K562 (cell line): ENCODE measurements around the gene BCL10. TPM values are rescaled to one million over a fixed set of nuclear protein-coding genes. Genes with fewer than 3 reads are reported as not detected.
A peak's percentile ranks its signal among the peaks of the same experiment; 100 is the strongest.

Experiments
- COPS2 ChIP-seq: fragments of 450-650 bp; conservative IDR thresholded peaks from 2 replicates; pipeline ENCODE4 v1.6.1; 2016; ENCODE audit warnings: mild to moderate bottlenecking, moderate library complexity
- CREBBP ChIP-seq: IDR thresholded peaks from one replicate; pipeline ENCODE4 v1.6.1; 2012; ENCODE audit warnings: low read depth, mild to moderate bottlenecking, control low read depth, inconsistent platforms, low read length
- DMBX1 ChIP-seq: fragments of 250-450 bp; sonication (Bioruptor Pico); IDR thresholded peaks from 2 replicates; pipeline ENCODE4 v1.8.0; 2022; ENCODE audit warnings: inconsistent platforms, mild to moderate bottlenecking, moderate library complexity, borderline replicate concordance
- EP400 ChIP-seq: fragments of 450-650 bp; IDR thresholded peaks from 2 replicates; pipeline ENCODE4 v1.6.1; 2017; ENCODE audit warnings: antibody characterized with exemption, mild to moderate bottlenecking, moderate library complexity
- KLF6 ChIP-seq: fragments of 250-450 bp; sonication (Bioruptor Pico); IDR thresholded peaks from 2 replicates; pipeline ENCODE4 v1.4.0; 2020; ENCODE audit warnings: mild to moderate bottlenecking, moderate library complexity, borderline replicate concordance
- MXD1 ChIP-seq: fragments of 250-450 bp; sonication (Bioruptor Pico); IDR thresholded peaks from 2 replicates; pipeline ENCODE4 v1.8.0; 2021; ENCODE audit warnings: borderline replicate concordance, mild to moderate bottlenecking, moderate library complexity; ENCODE audit not compliant: poor library complexity, severe bottlenecking
- NFE2 ChIP-seq: IDR thresholded peaks from 2 replicates; pipeline ENCODE4 v1.6.1; 2014; ENCODE audit warnings: antibody characterized with exemption, low read depth
- NFIC ChIP-seq: fragments of 450-650 bp; IDR thresholded peaks from 2 replicates; pipeline ENCODE4 v1.6.1; 2017; ENCODE audit warnings: mild to moderate bottlenecking, inconsistent platforms
- OTX1 ChIP-seq: fragments of 450-650 bp; formaldehyde crosslinking; IDR thresholded peaks from 2 replicates; pipeline ENCODE4 v1.4.0; 2022; ENCODE audit warnings: mild to moderate bottlenecking
- POLR2AphosphoS5 ChIP-seq: IDR thresholded peaks from 2 replicates; pipeline ENCODE4 v1.6.1; 2011; ENCODE audit warnings: mild to moderate bottlenecking, low read depth, low read length, moderate library complexity; ENCODE audit not compliant: control insufficient read depth, insufficient read depth
- RBM15 ChIP-seq: fragments of 200-400 bp; formaldehyde crosslinking; IDR thresholded peaks from 2 replicates; pipeline ENCODE4 v1.6.1; 2018; ENCODE audit warnings: mild to moderate bottlenecking, low read length, moderate library complexity; ENCODE audit not compliant: insufficient read depth
- RNF2 ChIP-seq: sonication (generic); IDR thresholded peaks from 2 replicates; pipeline ENCODE4 v1.6.1; 2016
- SAFB2 ChIP-seq: fragments of 200-400 bp; formaldehyde crosslinking; IDR thresholded peaks from 2 replicates; pipeline ENCODE4 v1.6.1; 2018; ENCODE audit warnings: borderline replicate concordance, low read length, low read depth, moderate library complexity; ENCODE audit not compliant: severe bottlenecking
- SMARCC2 ChIP-seq: fragments of 450-650 bp; IDR thresholded peaks from 2 replicates; pipeline ENCODE4 v1.6.1; 2017; ENCODE audit warnings: antibody characterized with exemption, moderate library complexity, mild to moderate bottlenecking, low read depth
- STAT5A ChIP-seq: IDR thresholded peaks from 2 replicates; pipeline ENCODE4 v1.6.1; 2012; ENCODE audit warnings: low read length, inconsistent platforms, borderline replicate concordance
- TAL1 ChIP-seq: fragments of 450-650 bp; IDR thresholded peaks from 2 replicates; pipeline ENCODE4 v1.6.1; 2016; ENCODE audit warnings: mild to moderate bottlenecking
- U2AF1 ChIP-seq: fragments of 200-400 bp; formaldehyde crosslinking; optimal IDR thresholded peaks from 2 replicates; pipeline ENCODE3; 2017; ENCODE audit warnings: mild to moderate bottlenecking, low read depth, low read length, moderate library complexity
- ZBTB17 ChIP-seq: fragments of 450-650 bp; formaldehyde crosslinking; IDR thresholded peaks from 2 replicates; pipeline ENCODE4 v1.4.0; 2020; ENCODE audit warnings: mild to moderate bottlenecking
- ZBTB7A ChIP-seq: IDR thresholded peaks from 2 replicates; pipeline ENCODE4 v1.6.1; 2011; ENCODE audit warnings: low read depth, mild to moderate bottlenecking, low read length, moderate library complexity, borderline replicate concordance; ENCODE audit not compliant: control insufficient read depth
- ZNF121 ChIP-seq: sonication (generic); formaldehyde crosslinking; conservative IDR thresholded peaks from 2 replicates; pipeline ENCODE4 v1.8.0; 2022; ENCODE audit warnings: missing genetic modification reagents
- ZNF134 ChIP-seq: fragments of 250-450 bp; sonication (Bioruptor Pico); conservative IDR thresholded peaks from 2 replicates; pipeline ENCODE4 v1.4.0; 2020
- ZNF740 ChIP-seq, 3 experiments: fragments of 200-800 bp in 1 of 3; sonication (Bioruptor generic) in 1 of 3; sonication (generic) in 1 of 3; formaldehyde crosslinking in 1 of 3; IDR thresholded peaks; 2 replicates each; pipeline versions ENCODE4 v1.6.1 to v1.8.0; 2016 to 2022; ENCODE audit warnings: mild to moderate bottlenecking in 2 of 3, missing compliant biosample characterization in 2 of 3, missing genetic modification characterization in 2 of 3, missing genetic modification reagents in 1 of 3
- ZNF75A ChIP-seq: fragments of 450-650 bp; formaldehyde crosslinking; IDR thresholded peaks from 2 replicates; pipeline ENCODE4 v1.4.0; 2020; ENCODE audit warnings: mild to moderate bottlenecking
- polyA plus RNA-seq, 8 experiments: library from polyadenylated mRNA; depleted of rRNA in 4 of 8; stranded (reverse) in 5 of 8; unstranded in 3 of 8; fragments of >200 nt; fragmentation: Nextera tagmentation in 2 of 8; fragmentation: Illumina TruSeq in 1 of 8; extraction: Ambion mirVana in 2 of 8; extraction: Trizol in 1 of 8; gene quantifications; 2 replicates each; pipeline versions ENCODE4 v1.2.1 to v1.2.3, GENCODE V29; 2011 to 2014; ENCODE audit warnings: inconsistent platforms in 1 of 8, missing spikeins in 1 of 8
- total RNA-seq, 7 experiments: library from RNA; depleted of rRNA in 6 of 7; stranded (reverse); fragments of >200 nt in 6 of 7; fragmentation: Illumina TruSeq in 2 of 7; extraction: Trizol in 2 of 7; gene quantifications; 2 replicates each; pipeline versions ENCODE4 v1.2.1 to v1.2.3, GENCODE V29; 2011 to 2021; ENCODE audit warnings: low replicate concordance in 1 of 7
- TF ChIP-seq, protein P1 (sequence below): fragments of 450-650 bp; IDR thresholded peaks from 2 replicates; pipeline ENCODE4 v1.6.1; 2016; ENCODE audit warnings: antibody characterized with exemption
- TF ChIP-seq, protein P2 (sequence below), 2 experiments: fragments of 200-800 bp in 1 of 2; sonication (Bioruptor generic) in 1 of 2; sonication (generic) in 1 of 2; formaldehyde crosslinking in 1 of 2; IDR thresholded peaks in 1 of 2; conservative IDR thresholded peaks in 1 of 2; 2 replicates each; pipeline versions ENCODE4 v1.5.0 to v1.6.1; 2016 to 2020; ENCODE audit warnings: missing compliant biosample characterization in 1 of 2, missing genetic modification characterization in 1 of 2, missing genetic modification reagents in 1 of 2

Gene BCL10
- total and polyA plus RNA-seq, 9 of the 15 experiments (the other 6 are each of a cell fraction or from before 2014, with no cell fraction given): 8.0 to 19.4 (median 12.3) TPM

DNA sequence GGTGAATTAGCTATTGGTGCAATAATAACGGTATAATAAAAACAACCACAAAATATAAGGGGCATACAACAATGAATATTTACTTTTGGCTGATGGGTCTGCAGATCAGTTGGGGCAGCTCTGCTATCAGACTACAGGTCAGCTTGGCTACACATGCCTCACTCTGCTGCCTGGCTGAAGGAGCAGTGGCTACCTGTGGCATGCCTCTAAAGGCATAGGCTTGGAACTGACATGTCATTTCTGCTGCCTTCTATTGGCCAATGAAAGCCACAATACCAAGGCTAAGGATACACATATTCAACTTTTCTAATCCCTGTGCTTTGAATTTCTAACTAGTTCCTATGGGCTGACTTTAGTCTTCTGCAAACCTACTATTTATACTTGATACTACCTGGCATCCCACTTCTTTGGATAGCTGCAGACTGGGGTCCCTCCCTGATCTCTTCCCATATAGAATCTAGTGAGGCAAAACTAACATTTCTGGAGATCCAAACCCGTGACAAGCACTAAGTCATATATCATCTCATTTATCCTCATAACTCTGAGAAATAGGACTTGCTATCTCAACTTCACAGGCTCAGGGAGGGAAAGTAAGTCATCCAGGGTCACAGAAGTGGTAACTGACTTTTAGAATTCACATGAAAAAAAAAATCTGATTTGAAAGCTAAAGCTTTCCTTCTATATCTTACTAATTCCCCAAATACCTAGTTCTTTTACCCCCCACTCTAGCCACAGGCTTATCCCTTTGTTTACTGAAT, 56.4 kb downstream of the BCL10 start (continued):
- TF ChIP-seq ZBTB7A (no peak), CREBBP (no peak), TAL1 (peak; percentile 84), DMBX1 (CRISPR knock-in tag) (no peak), OTX1 (CRISPR knock-in tag) (no peak), STAT5A (peak; percentile 32; the same call in 1 of the 2 replicates), SAFB2 (no peak), ZNF740 (CRISPR knock-in tag; IDR thresholded peaks at IDR 0.05) (no peak), ZNF740 (tag; IDR thresholded peaks at IDR 0.05) (no peak), ZNF121 (CRISPR knock-in tag) (no peak), NFE2 (no peak), U2AF1 (no peak), COPS2 (no peak), NFIC (peak; percentile 19; the same call in 1 of the 2 replicates), RBM15 (no peak), SMARCC2 (no peak), EP400 (no peak), KLF6 (CRISPR knock-in tag) (0 out of 2 replicates have a peak, but pooled peaks have one; percentile 30), RNF2 (no peak), ZBTB17 (CRISPR knock-in tag) (no peak), ZNF75A (CRISPR knock-in tag) (no peak), ZNF134 (CRISPR knock-in tag) (no peak), MXD1 (CRISPR knock-in tag) (no peak), POLR2AphosphoS5 (no peak)
- TF ChIP-seq, protein P1, sequence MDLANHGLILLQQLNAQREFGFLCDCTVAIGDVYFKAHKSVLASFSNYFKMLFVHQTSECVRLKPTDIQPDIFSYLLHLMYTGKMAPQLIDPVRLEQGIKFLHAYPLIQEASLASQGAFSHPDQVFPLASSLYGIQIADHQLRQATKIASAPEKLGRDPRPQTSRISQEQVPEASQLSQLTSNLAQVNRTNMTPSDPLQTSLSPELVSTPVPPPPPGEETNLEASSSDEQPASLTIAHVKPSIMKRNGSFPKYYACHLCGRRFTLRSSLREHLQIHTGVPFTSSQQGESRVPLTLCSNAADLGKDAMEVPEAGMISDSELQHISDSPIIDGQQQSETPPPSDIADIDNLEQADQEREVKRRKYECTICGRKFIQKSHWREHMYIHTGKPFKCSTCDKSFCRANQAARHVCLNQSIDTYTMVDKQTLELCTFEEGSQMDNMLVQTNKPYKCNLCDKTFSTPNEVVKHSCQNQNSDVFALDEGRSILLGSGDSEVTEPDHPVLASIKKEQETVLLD: no peak
- TF ChIP-seq, protein P2, sequence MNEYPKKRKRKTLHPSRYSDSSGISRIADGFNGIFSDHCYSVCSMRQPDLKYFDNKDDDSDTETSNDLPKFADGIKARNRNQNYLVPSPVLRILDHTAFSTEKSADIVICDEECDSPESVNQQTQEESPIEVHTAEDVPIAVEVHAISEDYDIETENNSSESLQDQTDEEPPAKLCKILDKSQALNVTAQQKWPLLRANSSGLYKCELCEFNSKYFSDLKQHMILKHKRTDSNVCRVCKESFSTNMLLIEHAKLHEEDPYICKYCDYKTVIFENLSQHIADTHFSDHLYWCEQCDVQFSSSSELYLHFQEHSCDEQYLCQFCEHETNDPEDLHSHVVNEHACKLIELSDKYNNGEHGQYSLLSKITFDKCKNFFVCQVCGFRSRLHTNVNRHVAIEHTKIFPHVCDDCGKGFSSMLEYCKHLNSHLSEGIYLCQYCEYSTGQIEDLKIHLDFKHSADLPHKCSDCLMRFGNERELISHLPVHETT (CRISPR knock-in tag; conservative IDR thresholded peaks at IDR 0.05 in 1 of 2, IDR thresholded peaks at IDR 0.05 in 1 of 2): no peak
